GM18867 (cell line): ENCODE results near the gene UTS2B.
A peak's percentile ranks its signal among the peaks of the same experiment; 100 is the strongest.

Experiments
- ATAC-seq: cut with Tn5 transposase; IDR thresholded peaks from one replicate; pipeline ENCODE4 v1.9.1; 2021; ENCODE audit warnings: mild to moderate bottlenecking, moderate library complexity; ENCODE audit not compliant: unreplicated experiment

UTS2B gene

DNA sequence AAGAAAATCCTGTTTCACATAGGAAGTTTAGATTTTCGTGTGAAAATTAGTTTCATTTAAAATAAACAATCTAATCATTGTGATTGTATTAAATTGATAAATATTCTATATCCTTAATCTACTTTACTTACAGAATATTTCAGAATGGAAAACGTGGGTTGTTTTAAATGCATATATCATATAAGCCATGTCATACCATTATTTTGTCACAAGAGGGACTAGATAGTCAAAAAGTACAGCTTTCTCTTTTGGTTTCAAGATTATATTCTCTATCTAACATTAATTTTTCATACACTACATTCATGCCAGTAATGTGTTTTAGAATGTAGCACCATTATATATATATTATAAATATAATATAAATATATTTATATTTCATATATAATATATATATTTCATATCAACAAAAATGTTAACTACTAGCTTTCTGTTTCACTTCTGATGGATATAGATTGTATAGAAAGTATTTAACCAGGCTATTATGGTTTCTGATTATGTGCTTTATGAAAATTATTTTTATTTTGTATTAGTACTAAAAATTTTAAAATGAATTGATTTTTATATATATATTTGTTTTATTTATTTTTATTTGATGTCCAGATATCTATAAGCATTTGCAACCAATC lies 86.0 kb downstream of the UTS2B start:
- peak; percentile 44 for ATAC-seq

DNA sequence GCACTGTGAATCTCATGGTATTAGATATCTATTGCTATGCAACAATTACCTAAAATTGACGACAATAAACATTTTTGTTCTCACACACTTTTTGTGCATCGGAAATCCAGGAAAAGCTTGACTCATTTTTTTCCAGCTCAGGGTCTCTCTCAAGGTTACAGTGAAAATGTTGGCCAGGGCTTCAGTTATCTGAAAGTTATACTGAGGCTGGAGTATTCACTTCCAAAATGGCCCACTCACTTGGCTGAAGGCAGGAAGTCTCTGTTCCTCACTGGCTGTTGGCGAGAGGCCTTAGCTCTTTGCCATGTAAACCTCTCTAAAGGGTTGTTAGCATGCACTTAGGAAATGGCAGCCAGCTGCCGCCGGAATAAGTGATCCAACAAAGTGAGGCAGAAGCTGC lies 89.8 kb downstream of the UTS2B start:
- no peak for ATAC-seq

DNA sequence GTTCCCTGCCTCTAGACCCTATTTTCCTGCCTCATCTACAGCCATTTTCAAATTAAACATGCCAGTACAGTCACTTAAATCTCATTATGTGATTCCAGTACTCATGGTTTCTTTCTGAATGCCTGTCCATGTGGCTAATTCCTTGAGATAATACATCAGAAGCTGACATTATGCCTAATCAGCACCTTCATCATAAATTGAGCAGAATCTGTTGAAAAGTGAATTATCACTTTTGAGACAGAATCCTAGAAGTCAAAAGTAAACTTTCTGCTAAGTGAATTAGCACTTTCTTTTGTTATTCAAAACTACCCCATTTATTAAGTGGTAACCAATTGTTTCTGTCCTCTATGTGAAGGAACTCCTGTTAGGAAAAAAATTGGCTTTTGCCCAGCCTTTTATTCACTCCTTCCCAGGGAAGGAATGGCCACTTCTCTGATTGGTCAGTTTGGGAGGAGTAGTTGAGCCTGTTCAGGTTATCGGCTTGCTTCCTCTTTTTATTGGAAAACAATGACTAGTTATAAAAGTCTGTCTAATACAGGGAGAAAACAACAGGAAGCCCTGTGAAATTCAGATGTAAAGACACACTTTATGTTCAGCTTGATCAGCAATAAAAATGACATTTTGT lies 90.8 kb downstream of the UTS2B start:
- no peak for ATAC-seq

DNA sequence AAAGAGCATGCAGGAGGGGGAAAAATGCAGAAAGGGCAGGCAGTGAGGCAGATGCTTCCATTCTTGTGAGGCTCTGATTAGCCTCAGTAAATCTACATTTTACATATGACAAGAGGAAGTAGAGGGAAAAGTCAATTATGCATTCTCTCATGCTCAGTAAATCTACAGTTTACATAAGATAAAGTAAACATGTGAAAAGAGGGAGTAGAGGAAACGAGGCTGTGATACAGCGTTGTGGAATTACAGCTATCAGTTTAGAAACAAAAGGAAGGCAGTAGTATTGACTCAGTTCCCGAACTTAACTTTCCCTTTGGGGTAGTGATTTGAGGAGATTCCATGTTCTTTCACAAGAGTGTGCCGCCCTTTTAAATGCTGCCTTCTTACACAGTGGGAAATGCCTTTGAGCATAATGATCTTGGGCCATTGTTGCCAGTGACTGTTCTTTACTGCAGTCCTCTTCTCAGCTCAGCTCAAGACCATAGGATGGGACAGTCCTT lies 92.0 kb downstream of the UTS2B start:
- no peak for ATAC-seq

DNA sequence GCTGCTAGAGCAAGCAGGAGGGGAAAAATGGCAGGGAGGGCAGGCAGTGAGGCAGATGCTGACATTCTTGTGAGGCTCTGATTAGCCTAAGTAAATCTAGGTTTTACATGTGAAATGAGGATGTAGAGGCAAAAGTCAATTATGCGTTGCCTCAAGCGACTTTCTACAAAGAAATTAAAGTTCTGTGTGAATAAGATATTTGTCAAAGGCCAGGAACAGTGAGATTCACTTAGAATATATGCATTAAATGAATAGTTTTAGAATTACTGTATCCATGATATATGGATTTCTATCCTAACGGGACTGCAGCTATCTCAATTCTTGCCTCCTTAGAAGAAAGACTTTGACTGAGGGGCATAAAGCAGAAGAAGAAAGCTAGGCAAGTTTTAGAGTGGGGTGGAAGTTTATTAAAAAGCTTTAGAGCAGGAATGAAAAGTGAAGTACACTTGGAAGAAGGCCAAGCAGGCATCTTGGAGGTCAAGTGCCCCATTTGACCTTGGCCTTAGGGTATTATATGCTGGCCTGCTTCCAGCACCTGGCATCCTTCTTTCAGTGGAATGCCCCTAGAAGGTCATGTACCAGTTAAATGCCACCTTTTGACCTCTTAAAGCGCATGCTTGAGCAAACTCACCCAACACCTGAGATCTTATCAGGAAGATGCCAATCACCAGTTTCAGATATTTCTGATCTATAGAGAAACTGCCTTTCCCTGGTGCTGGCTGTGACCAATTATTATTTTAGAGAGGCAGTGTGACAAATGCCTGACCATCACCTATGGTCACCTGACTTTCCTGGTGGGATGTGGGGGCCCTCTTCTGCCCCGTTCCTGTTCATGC lies 93.1 kb downstream of the UTS2B start:
- ATAC-seq: no peak

DNA sequence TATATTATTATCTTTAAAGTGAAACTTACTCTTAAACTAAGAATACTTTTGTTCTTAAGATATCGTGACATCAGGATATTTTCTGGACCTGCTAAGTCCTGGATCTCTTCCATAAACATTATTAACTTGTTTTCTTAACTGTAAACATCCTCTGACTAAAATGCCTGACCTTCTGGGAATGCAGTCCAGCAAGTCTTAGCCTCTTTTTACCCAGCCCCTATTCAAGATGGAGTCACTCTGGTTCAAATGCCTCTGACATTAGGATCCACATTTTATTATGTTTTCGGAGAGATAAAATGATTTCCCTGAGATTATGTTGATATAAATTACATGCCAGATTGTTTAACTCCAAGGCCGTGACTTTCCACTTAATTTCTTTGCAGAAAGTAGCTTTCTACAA lies 93.7 kb downstream of the UTS2B start:
- no peak for ATAC-seq

DNA sequence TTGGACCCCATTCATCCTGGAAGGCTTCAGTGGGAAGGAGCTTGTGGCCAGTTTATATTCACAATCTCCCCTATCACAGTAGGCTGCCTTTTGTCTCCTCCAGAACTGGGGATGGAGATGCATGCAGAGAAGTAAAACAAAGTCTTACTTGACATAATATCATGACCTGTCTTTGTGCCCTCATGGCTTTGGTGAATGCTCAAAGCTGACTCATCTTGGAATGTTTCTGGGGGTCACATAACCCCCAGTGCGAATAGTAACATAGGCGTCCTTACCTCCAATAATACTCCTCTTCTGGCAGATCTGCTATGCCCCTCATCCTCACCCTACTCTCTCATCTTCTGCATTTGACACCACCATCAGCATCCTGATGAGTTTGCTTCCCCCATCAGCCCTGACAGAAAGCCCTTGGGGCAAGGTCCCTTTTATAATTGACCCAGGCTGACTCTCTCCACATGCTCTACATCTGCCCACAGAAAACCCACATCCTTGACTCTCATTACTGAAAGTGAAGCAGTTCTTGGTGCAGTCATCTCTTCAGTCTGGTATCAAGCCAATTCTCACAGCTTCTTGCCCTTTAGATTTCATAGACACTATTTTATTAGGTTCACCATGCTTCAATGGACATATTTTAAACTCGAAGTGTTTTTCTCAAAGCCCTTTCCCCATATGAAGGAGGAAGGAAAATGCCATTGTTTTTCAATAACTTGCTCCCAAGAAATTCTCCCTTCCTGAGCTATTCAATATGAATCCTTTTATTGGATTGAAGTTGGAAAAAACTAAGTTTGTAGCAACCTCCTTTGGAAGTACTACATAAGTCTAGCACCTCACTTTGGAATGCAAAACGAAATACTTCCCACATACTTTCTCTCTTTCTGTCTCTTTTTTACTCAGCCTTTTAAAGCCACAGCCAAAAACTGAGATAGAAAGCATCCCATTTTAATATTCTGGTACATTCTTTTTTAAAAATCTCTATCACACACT lies 94.7 kb downstream of the UTS2B start:
- ATAC-seq: peak; percentile 99

DNA sequence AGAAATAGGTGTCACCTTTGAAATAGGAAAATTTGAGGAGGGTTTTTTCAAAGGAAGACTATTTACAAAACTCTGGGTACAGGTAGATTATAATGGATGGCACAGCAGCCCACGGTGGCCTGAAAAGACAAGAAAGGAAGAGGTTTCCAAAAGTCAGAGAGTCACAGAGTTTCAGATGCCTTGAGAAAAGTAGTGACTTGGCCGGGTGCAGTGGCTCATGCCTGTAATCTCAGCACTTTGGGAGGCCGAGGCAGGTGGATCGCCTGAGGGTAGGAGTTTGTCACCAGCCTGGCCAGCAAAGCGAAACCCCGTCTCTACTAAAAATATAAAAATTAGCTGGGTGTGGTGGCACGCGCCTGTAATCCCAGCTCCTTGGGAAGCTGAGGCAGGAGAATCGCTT lies 96.1 kb downstream of the UTS2B start:
- ATAC-seq: no peak

DNA sequence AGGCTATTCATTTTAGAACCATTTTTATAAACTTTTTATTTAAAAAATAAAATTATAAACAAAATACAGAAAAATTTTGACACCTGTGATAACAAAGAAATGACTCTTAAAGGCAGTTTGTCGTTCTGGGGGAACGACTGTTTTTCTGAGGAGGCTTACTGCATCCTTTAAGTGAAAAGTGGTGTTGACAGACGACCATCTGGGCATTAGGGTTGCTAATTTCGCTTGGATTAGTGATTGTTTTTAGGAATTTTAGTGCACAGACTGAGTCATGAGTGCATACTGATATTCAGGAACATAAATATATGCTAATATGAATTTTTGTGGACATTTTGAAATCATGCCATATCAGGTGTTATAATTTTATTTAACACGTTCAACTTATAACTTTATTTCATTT lies 102.8 kb downstream of the UTS2B start:
- no peak for ATAC-seq

DNA sequence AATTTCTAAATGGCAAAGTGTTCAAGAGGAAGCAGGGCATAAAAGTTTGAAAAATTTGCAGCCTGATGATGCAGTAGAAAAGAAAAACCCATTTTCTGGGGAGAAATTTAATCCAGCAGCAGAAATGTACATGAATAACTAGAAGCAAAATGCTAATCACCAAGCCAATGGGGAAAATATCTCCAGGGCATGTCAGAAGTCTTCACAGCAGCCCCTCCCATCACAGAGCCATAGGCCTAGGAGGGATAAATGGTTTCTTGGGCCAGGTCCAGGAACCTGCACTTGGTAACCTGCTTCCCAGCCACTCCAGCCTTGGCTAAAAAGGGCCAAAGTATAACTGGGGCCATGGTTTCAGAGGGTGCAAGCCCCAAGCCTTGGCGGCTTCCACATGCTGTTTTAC lies 108.7 kb downstream of the UTS2B start:
- ATAC-seq: no peak

DNA sequence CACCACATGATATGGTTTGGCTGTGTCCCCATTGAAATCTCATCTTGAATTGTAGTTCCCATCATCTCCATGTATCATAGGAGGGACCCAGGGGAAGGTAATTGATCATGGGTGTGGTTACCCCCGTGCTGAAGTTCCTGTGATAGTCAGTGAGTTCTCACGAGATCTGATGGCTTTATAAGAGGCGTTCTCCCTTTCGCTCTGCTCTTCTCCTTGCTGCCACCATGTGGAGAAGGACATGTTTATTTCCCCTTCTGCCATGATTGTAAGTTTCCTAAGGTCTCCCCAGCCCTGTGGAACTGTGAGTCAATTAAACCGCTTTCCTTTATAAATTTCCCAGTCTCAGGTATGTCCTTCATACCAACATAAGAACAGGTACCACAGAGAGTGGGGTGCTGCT lies 109.4 kb downstream of the UTS2B start:
- no peak for ATAC-seq

DNA sequence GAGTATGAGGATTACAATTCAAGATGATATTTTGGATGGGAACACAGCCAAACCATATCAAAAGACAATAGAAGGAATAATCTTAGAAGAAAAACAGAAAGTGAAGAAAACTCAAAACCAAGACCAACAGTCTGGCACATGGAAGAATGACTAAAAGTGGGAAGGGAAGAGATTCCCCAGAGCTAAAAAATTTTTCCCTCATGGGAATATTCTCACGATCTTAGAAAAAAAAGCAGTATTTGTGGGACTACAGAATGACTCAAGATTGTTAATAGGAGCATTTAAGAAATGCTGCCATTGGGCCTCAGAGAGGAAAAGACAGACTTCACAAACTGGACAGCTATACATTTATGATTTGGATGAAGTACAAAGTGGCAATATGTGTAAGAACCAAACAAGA lies 113.0 kb downstream of the UTS2B start:
- ATAC-seq: no peak
